H9 (cell line): Measurements from ENCODE around the gene DPYSL3. TPM values are rescaled to one million over a fixed set of nuclear protein-coding genes. Genes with fewer than 3 reads are reported as not detected.

Experiments used
- DNase-seq: peaks from one replicate; pipeline ENCODE4 v3.0.0-alpha.2; 2017
- H2AFZ ChIP-seq: one replicate; pipeline ENCODE4 v1.6.1; 2013; ENCODE audit warnings: mild to moderate bottlenecking, low read length, control low read depth, moderate library complexity
- H2AK5ac ChIP-seq: 2 replicates; pipeline ENCODE4 v1.6.1; 2013; ENCODE audit warnings: low read length, control low read depth, mixed read lengths; ENCODE audit not compliant: insufficient read length
- H2BK120ac ChIP-seq: one replicate; pipeline ENCODE4 v1.6.1; 2013; ENCODE audit warnings: low read depth, mild to moderate bottlenecking, low read length, control low read depth, inconsistent platforms; ENCODE audit not compliant: poor library complexity, severe bottlenecking
- H2BK12ac ChIP-seq: 2 replicates; pipeline ENCODE4 v1.6.1; 2013; ENCODE audit warnings: low read length, control low read depth, mixed read lengths, low read depth; ENCODE audit not compliant: insufficient read length
- H2BK15ac ChIP-seq: 2 replicates; pipeline ENCODE4 v1.6.1; 2013; ENCODE audit warnings: low read depth, low read length, control low read depth
- H2BK20ac ChIP-seq: one replicate; pipeline ENCODE4 v1.6.1; 2013; ENCODE audit warnings: low read depth, mild to moderate bottlenecking, low read length, control low read depth, inconsistent platforms; ENCODE audit not compliant: poor library complexity, severe bottlenecking
- H2BK5ac ChIP-seq: 2 replicates; pipeline ENCODE4 v1.6.1; 2013; ENCODE audit warnings: low read length, control low read depth, mixed read lengths; ENCODE audit not compliant: insufficient read length
- H3K14ac ChIP-seq: 2 replicates; pipeline ENCODE4 v1.6.1; 2013; ENCODE audit warnings: low read length, control low read depth; ENCODE audit not compliant: insufficient read depth
- H3K18ac ChIP-seq: 2 replicates; pipeline ENCODE4 v1.6.1; 2013; ENCODE audit warnings: low read depth, mild to moderate bottlenecking, mixed read lengths, low read length, control low read depth; ENCODE audit not compliant: insufficient read length
- H3K23ac ChIP-seq: 2 replicates; pipeline ENCODE4 v1.6.1; 2013; ENCODE audit warnings: low read length, control low read depth, mixed read lengths, low read depth; ENCODE audit not compliant: insufficient read length
- H3K23me2 ChIP-seq: 2 replicates; pipeline ENCODE4 v1.6.1; 2013; ENCODE audit warnings: low read depth, mild to moderate bottlenecking, mixed read lengths, low read length, control low read depth; ENCODE audit not compliant: insufficient read length, poor library complexity, severe bottlenecking
- H3K27ac ChIP-seq: 2 replicates; pipeline ENCODE4 v1.5.1; 2013; ENCODE audit warnings: low read length, control low read depth, mixed read lengths, low read depth; ENCODE audit not compliant: insufficient read length
- H3K27me3 ChIP-seq: 2 replicates; pipeline ENCODE4 v1.6.1; 2013; ENCODE audit warnings: low read length, control low read depth, inconsistent platforms; ENCODE audit not compliant: insufficient read depth
- H3K4ac ChIP-seq: 2 replicates; pipeline ENCODE4 v1.6.1; 2013; ENCODE audit warnings: low read depth, mild to moderate bottlenecking, control low read depth, inconsistent platforms, low read length, moderate library complexity
- H3K4me1 ChIP-seq: 2 replicates; pipeline ENCODE4 v1.6.1; 2013; ENCODE audit warnings: low read length, control low read depth, inconsistent platforms; ENCODE audit not compliant: insufficient read depth
- H3K4me2 ChIP-seq: 2 replicates; pipeline ENCODE4 v1.6.1; 2013; ENCODE audit warnings: low read length, control low read depth, mixed read lengths; ENCODE audit not compliant: insufficient read length, insufficient read depth
- H3K56ac ChIP-seq: 2 replicates; pipeline ENCODE4 v1.6.1; 2013; ENCODE audit warnings: low read depth, mild to moderate bottlenecking, mixed read lengths, low read length, control low read depth; ENCODE audit not compliant: insufficient read length
- H3K79me1 ChIP-seq: 2 replicates; pipeline ENCODE4 v1.6.1; 2013; ENCODE audit warnings: low read depth, mild to moderate bottlenecking, moderate library complexity, low read length, control low read depth, inconsistent platforms; ENCODE audit not compliant: insufficient read depth, poor library complexity, severe bottlenecking
- H3K79me2 ChIP-seq: 2 replicates; pipeline ENCODE4 v1.6.1; 2013; ENCODE audit warnings: low read length, control low read depth, inconsistent platforms; ENCODE audit not compliant: insufficient read depth
- H3K9ac ChIP-seq: 2 replicates; pipeline ENCODE4 v1.6.1; 2013; ENCODE audit warnings: low read length, control low read depth, mixed read lengths; ENCODE audit not compliant: insufficient read length; ENCODE audit errors: extremely low read depth
- H3K9me3 ChIP-seq: one replicate; pipeline ENCODE4 v1.6.1; 2013; ENCODE audit warnings: low read depth, low read length, inconsistent platforms; ENCODE audit not compliant: control insufficient read depth
- H3T11ph ChIP-seq: one replicate; pipeline ENCODE4 v1.6.1; 2013; ENCODE audit warnings: mild to moderate bottlenecking, low read length, control low read depth, inconsistent platforms
- H4K20me1 ChIP-seq: one replicate; pipeline ENCODE4 v1.6.1; 2013; ENCODE audit not compliant: control insufficient read depth, insufficient read length, insufficient read depth
- H4K5ac ChIP-seq: 2 replicates; pipeline ENCODE4 v1.6.1; 2013; ENCODE audit warnings: low read depth, mild to moderate bottlenecking, mixed read lengths, low read length, control low read depth; ENCODE audit not compliant: insufficient read length
- H4K8ac ChIP-seq: replicated peaks from 2 replicates; pipeline ENCODE4 v1.6.1; 2013; ENCODE audit warnings: low read length, control low read depth, mixed read lengths, low read depth; ENCODE audit not compliant: insufficient read length
- H4K91ac ChIP-seq: 2 replicates; pipeline ENCODE4 v1.6.1; 2013; ENCODE audit warnings: low read depth, mild to moderate bottlenecking, moderate library complexity, mixed read lengths, low read length, control low read depth; ENCODE audit not compliant: insufficient read length
- H3K27ac Mint-ChIP-seq, 3 experiments: 2 replicates in 2 of 3; 3 replicates in 1 of 3; pipeline ENCODE4 v1.8.0; 2020 to 2021; ENCODE audit warnings: mixed read lengths in 3 of 3, mild to moderate bottlenecking in 1 of 3, moderate library complexity in 1 of 3
- H3K27me3 Mint-ChIP-seq: 2 replicates; pipeline ENCODE4 v1.8.0; 2021; ENCODE audit warnings: low read depth, mild to moderate bottlenecking, moderate library complexity, mixed read lengths
- H3K36me3 Mint-ChIP-seq, 3 experiments: 2 replicates in 2 of 3; 3 replicates in 1 of 3; pipeline ENCODE4 v1.8.0; 2020 to 2021; ENCODE audit warnings: low read depth in 3 of 3, mixed read lengths in 3 of 3; ENCODE audit not compliant: insufficient read depth in 1 of 3
- H3K4me1 Mint-ChIP-seq, 2 experiments: 2 replicates each; pipeline ENCODE4 v1.8.0; 2020; ENCODE audit warnings: mixed read lengths in 2 of 2
- H3K4me3 Mint-ChIP-seq, 2 experiments: 2 replicates in 1 of 2; 3 replicates in 1 of 2; pipeline ENCODE4 v1.8.0; 2020 to 2021; ENCODE audit warnings: mild to moderate bottlenecking in 2 of 2, mixed read lengths in 2 of 2, moderate library complexity in 1 of 2
- H3K9me3 Mint-ChIP-seq, 2 experiments: 2 replicates in 1 of 2; 3 replicates in 1 of 2; pipeline ENCODE4 v1.8.0; 2020; ENCODE audit warnings: mild to moderate bottlenecking in 2 of 2, mixed read lengths in 2 of 2, moderate library complexity in 1 of 2
- CTCF ChIP-seq: fragments of 200-600 bp; sonication (generic); conservative IDR thresholded peaks from 3 replicates; pipeline ENCODE4 v1.8.0; 2021; ENCODE audit warnings: antibody characterized with exemption, mild to moderate bottlenecking
- WGBS: extraction: QIAGEN DNeasy Blood & Tissue Kit; methylation state at CpG from one replicate; pipeline ENCODE4 v1.1.7; 2013; ENCODE audit warnings: missing lambda C conversion rate, low lambda C conversion rate, mixed read lengths; ENCODE audit not compliant: insufficient read length; ENCODE audit errors: extremely low coverage; 5-methylcytosine and 5-hydroxymethylcytosine counted together
- total RNA-seq: library from RNA; stranded (reverse); gene quantifications from 2 replicates; pipeline ENCODE4 v1.2.1, GENCODE V29; 2021

DPYSL3 gene
- total RNA-seq, 1 experiment from 2014 or later: 515 TPM

- no peak overlapping the region for H3K9ac ChIP-seq
- no peaks in the 10 kb centered on the region for H3K27me3 ChIP-seq
- no peak overlapping the region for H3K14ac ChIP-seq
- no peak overlapping the region for H3K4me3 Mint-ChIP-seq
- no peaks in the 10 kb centered on the region for H3K9me3 Mint-ChIP-seq
- no peak overlapping the region for H2BK120ac ChIP-seq
- no peak overlapping the region for H2BK12ac ChIP-seq
- H2BK5ac ChIP-seq: no peak overlapping the region
- no peaks in the 10 kb centered on the region for H4K20me1 ChIP-seq
- H2BK15ac ChIP-seq: no peak overlapping the region
- H3K79me1 ChIP-seq: peaks cover 6% of the 10 kb centered on the region
- no peak overlapping the region for H3K4me2 ChIP-seq
- H2AFZ ChIP-seq: no peak overlapping the region
- H3K23me2 ChIP-seq: no peaks in the 10 kb centered on the region
- TF ChIP-seq CTCF: no peak
- peaks cover 17 to 67% (median 47%) of the 10 kb centered on the region in 3 experiments; a peak in 6 of 7 replicates for H3K36me3 Mint-ChIP-seq
- H3K56ac ChIP-seq: no peak overlapping the region
- peaks cover 8% of the 10 kb centered on the region; the same call in 1 of the 2 replicates for H3K4me1 ChIP-seq
- H3K27ac Mint-ChIP-seq: peak overlapping the region; percentile 20 to 59 (median 34); a peak in 3 of 7 replicates
- no peak overlapping the region for H3K18ac ChIP-seq
- no peak overlapping the region for H2BK20ac ChIP-seq
- H2AK5ac ChIP-seq: no peak overlapping the region
- H3T11ph ChIP-seq: no peak overlapping the region
- peaks cover 61% of the 10 kb centered on the region for H3K79me2 ChIP-seq
- no peak overlapping the region for H3K23ac ChIP-seq
- WGBS: no CpG with 5 or more reads among the region's 3 CpGs
- no peak overlapping the region for H4K5ac ChIP-seq
- no peak overlapping the region for H3K27ac ChIP-seq
- no peak overlapping the region for H4K8ac ChIP-seq
- H4K91ac ChIP-seq: no peak overlapping the region
- H3K27me3 Mint-ChIP-seq: no peaks in the 10 kb centered on the region
- DNase-seq: no peak
- H3K4me1 Mint-ChIP-seq: peaks cover 58 to 67% of the 10 kb centered on the region in 2 experiments
- H3K9me3 ChIP-seq: no peaks in the 10 kb centered on the region
- H3K4ac ChIP-seq: no peak overlapping the region
Measured at GRCh38 chr5:147431586-147431985, 78.3 kb downstream of the DPYSL3 start.
